ENCODE results near the gene ASZ1.
"Not testable (repeated sequence)": the region's sequence is repeated elsewhere in the genome, so short reads cannot be mapped to it uniquely, and the experiment has no call there.

ASZ1 gene

DNA sequence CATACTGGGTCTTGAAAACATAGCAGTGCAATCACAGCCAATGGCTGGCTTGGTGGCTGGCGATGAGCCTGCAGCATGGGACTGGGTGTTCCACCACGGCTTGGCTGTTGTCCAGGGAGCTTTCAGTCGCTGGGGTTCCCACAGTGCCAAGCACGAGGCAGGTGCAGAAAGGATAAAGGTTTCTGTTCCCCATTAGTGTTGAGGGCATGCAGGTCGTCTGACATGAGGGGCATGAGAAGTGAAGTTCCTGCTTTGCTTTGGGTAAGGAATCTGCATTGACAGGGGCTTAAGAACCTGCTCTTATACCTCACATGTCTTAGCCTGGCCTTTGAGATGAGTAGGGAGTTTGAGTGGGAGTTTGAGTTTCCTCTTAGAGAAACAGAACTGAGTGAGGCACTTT lies 43.5 kb upstream of the ASZ1 start:
- Histone ChIP-seq H3K4me2 (ENCODE audit: insufficient read depth, low read length) (peak overlapping the region; percentile 32; the same call in 1 of the 2 replicates), H4K20me1 (ENCODE audit: insufficient read depth, low read length) (no peaks in the 10 kb centered on the region), H3K4me1 (ENCODE audit: insufficient read depth, low read length) (peaks cover 20% of the 10 kb centered on the region), H3K36me3 (ENCODE audit: insufficient read depth, low read length) (no peaks in the 10 kb centered on the region), H3K27me3 (ENCODE audit: insufficient read depth, low read length, poor library complexity) (no peaks in the 10 kb centered on the region), H3K79me2 (ENCODE audit: insufficient read depth, low read length) (no peaks in the 10 kb centered on the region), H3K4me3 (ENCODE audit: low read depth in 1 of 2, low read length in 2 of 2) (no peak overlapping the region), H3K9me3 (ENCODE audit: insufficient read depth, low read length, severe bottlenecking) (no peaks in the 10 kb centered on the region), H3K9ac (ENCODE audit: low read depth, low read length) (peak overlapping the region; percentile 4; the same call in 1 of the 2 replicates), H3K27ac (ENCODE audit: low read length) (peak overlapping the region; percentile 64), H2AFZ (ENCODE audit: low read depth, low read length) (peak overlapping the region; percentile 74)
- DNase-seq (peak; percentile 72), ATAC-seq (ENCODE audit: insufficient read depth, low read depth) (peak; percentile 80)
- TF ChIP-seq EZH2 (IDR thresholded peaks at IDR 0.05; ENCODE audit: borderline replicate concordance, low read depth, low read length, severe bottlenecking) (no peak), CTCF (IDR thresholded peaks at IDR 0.05; ENCODE audit: borderline replicate concordance, extremely low read depth, low read length, poor library complexity, severe bottlenecking) (no peak)

GRCh38 chr7:117468174-117468573 lies 40.9 kb upstream of the ASZ1 start:
- H3K4me3 ChIP-seq (ENCODE audit: low read depth in 1 of 2, low read length in 2 of 2): no peak overlapping the region
- no peak overlapping the region for H2AFZ ChIP-seq (ENCODE audit: low read depth, low read length)
- peaks cover 20% of the 10 kb centered on the region for H3K4me1 ChIP-seq (ENCODE audit: insufficient read depth, low read length)
- H3K9ac ChIP-seq (ENCODE audit: low read depth, low read length): no peak overlapping the region
- DNase-seq (no peak), ATAC-seq (ENCODE audit: insufficient read depth, low read depth) (no peak)
- no peaks in the 10 kb centered on the region for H3K36me3 ChIP-seq (ENCODE audit: insufficient read depth, low read length)
- no peaks in the 10 kb centered on the region for H3K27me3 ChIP-seq (ENCODE audit: insufficient read depth, low read length, poor library complexity)
- H3K4me2 ChIP-seq (ENCODE audit: insufficient read depth, low read length): no peak overlapping the region
- no peaks in the 10 kb centered on the region for H4K20me1 ChIP-seq (ENCODE audit: insufficient read depth, low read length)
- no peak overlapping the region for H3K27ac ChIP-seq (ENCODE audit: low read length)
- no peaks in the 10 kb centered on the region for H3K79me2 ChIP-seq (ENCODE audit: insufficient read depth, low read length)
- no peak for TF ChIP-seq EZH2 (IDR thresholded peaks at IDR 0.05; ENCODE audit: borderline replicate concordance, low read depth, low read length, severe bottlenecking)
- TF ChIP-seq CTCF (IDR thresholded peaks at IDR 0.05; ENCODE audit: borderline replicate concordance, extremely low read depth, low read length, poor library complexity, severe bottlenecking): no peak
- H3K9me3 ChIP-seq (ENCODE audit: insufficient read depth, low read length, severe bottlenecking): no peaks in the 10 kb centered on the region

DNA sequence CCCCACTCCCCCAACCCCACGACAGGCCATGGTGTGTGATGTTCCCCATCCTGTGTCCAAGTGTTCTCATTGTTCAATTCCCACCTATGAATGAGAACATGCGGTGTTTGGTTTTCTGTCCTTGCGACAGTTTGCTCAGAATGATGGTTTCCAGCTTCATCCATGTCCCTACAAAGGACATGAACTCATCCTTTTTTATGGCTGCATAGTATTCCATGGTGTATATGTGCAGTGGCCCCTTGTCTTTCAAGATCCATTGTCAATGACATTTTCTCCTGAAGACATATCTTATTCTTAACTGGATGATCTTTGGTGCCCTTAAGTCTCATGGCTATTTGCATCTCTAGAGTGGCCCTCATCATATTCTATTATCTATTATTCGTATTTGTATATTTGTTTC lies 33.5 kb upstream of the ASZ1 start:
- H3K4me2 ChIP-seq (ENCODE audit: insufficient read depth, low read length); H3K36me3 ChIP-seq (ENCODE audit: insufficient read depth, low read length); H2AFZ ChIP-seq (ENCODE audit: low read depth, low read length); H3K4me3 ChIP-seq (ENCODE audit: low read depth in 1 of 2, low read length in 2 of 2); H3K79me2 ChIP-seq (ENCODE audit: insufficient read depth, low read length); H3K9me3 ChIP-seq (ENCODE audit: insufficient read depth, low read length, severe bottlenecking); H3K27ac ChIP-seq (ENCODE audit: low read length); H3K9ac ChIP-seq (ENCODE audit: low read depth, low read length); DNase-seq; H4K20me1 ChIP-seq (ENCODE audit: insufficient read depth, low read length); ATAC-seq (ENCODE audit: insufficient read depth, low read depth); H3K27me3 ChIP-seq (ENCODE audit: insufficient read depth, low read length, poor library complexity): not testable (repeated sequence)
- peaks cover 16% of the 10 kb centered on the region; the same call in 1 of the 2 replicates for H3K4me1 ChIP-seq (ENCODE audit: insufficient read depth, low read length)

DNA sequence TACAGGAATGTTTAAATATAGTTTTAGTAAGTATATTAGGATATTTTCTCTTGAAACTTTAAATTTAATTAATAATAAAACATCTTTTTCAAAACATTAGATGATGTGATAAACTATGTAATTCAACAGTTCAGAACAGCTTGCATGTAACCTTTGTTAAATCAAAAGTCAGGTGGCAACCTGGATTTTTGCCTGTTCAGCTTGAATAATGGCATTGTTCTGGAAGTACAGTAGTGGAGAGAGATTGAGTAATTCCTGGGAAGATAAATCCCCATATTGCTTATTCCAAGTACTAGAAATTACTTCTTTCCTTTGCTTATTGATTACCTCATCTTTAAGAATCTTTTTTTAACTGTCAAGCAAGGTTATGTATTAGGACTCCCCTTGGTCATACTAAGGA lies 32.4 kb upstream of the ASZ1 start:
- H3K4me2 ChIP-seq (ENCODE audit: insufficient read depth, low read length): no peak overlapping the region
- peaks cover 16% of the 10 kb centered on the region; the same call in 1 of the 2 replicates for H3K4me1 ChIP-seq (ENCODE audit: insufficient read depth, low read length)
- ATAC-seq (ENCODE audit: insufficient read depth, low read depth) (no peak), DNase-seq (no peak)
- H3K9ac ChIP-seq (ENCODE audit: low read depth, low read length): no peak overlapping the region
- H3K27me3 ChIP-seq (ENCODE audit: insufficient read depth, low read length, poor library complexity): no peaks in the 10 kb centered on the region
- no peaks in the 10 kb centered on the region for H4K20me1 ChIP-seq (ENCODE audit: insufficient read depth, low read length)
- no peaks in the 10 kb centered on the region for H3K9me3 ChIP-seq (ENCODE audit: insufficient read depth, low read length, severe bottlenecking)
- no peaks in the 10 kb centered on the region for H3K79me2 ChIP-seq (ENCODE audit: insufficient read depth, low read length)
- no peak overlapping the region for H2AFZ ChIP-seq (ENCODE audit: low read depth, low read length)
- no peaks in the 10 kb centered on the region for H3K36me3 ChIP-seq (ENCODE audit: insufficient read depth, low read length)
- TF ChIP-seq CTCF (IDR thresholded peaks at IDR 0.05; ENCODE audit: borderline replicate concordance, extremely low read depth, low read length, poor library complexity, severe bottlenecking): no peak
- no peak for TF ChIP-seq EZH2 (IDR thresholded peaks at IDR 0.05; ENCODE audit: borderline replicate concordance, low read depth, low read length, severe bottlenecking)
- no peak overlapping the region for H3K4me3 ChIP-seq (ENCODE audit: low read depth in 1 of 2, low read length in 2 of 2)
- H3K27ac ChIP-seq (ENCODE audit: low read length): peak overlapping the region; percentile 31; the same call in 1 of the 2 replicates

Data from DND-41 (cell line).